ENCODE results near the gene ANKS6.
"Not testable (repeated sequence)": the region's sequence is repeated elsewhere in the genome, so short reads cannot be mapped to it uniquely, and the experiment has no call there.

ANKS6 gene

GRCh38 chr9:98692392-98692791, 104.0 kb downstream of the ANKS6 start:
- no peak for DNase-seq

GRCh38 chr9:98691890-98692289, 104.5 kb downstream of the ANKS6 start:
- DNase-seq, result no peak

GRCh38 chr9:98690686-98691085, 105.7 kb downstream of the ANKS6 start:
- no peak for DNase-seq

- no peak for DNase-seq
Observed at GRCh38 chr9:98688710-98689495, 107.5 kb downstream of the ANKS6 start.

- no peak for DNase-seq
Observed at GRCh38 chr9:98687911-98688310, 108.4 kb downstream of the ANKS6 start.

- no peak for DNase-seq
Observed at GRCh38 chr9:98686961-98687855, 109.1 kb downstream of the ANKS6 start.

GRCh38 chr9:98684816-98685215, 111.5 kb downstream of the ANKS6 start:
- not testable (repeated sequence) for DNase-seq

All from fibroblast of skin of right biceps (primary cell).